DMS153 treated with DMSO at 0.1 percent for 48 hours (cell line): ENCODE measurements around the gene VSIG1.

Experiments
- DNase-seq: peaks from one replicate; lab custom pipeline; 2025; ENCODE audit not compliant: unreplicated experiment; lab: John Stamatoyannopoulos, UW

The VSIG1 gene

DNA sequence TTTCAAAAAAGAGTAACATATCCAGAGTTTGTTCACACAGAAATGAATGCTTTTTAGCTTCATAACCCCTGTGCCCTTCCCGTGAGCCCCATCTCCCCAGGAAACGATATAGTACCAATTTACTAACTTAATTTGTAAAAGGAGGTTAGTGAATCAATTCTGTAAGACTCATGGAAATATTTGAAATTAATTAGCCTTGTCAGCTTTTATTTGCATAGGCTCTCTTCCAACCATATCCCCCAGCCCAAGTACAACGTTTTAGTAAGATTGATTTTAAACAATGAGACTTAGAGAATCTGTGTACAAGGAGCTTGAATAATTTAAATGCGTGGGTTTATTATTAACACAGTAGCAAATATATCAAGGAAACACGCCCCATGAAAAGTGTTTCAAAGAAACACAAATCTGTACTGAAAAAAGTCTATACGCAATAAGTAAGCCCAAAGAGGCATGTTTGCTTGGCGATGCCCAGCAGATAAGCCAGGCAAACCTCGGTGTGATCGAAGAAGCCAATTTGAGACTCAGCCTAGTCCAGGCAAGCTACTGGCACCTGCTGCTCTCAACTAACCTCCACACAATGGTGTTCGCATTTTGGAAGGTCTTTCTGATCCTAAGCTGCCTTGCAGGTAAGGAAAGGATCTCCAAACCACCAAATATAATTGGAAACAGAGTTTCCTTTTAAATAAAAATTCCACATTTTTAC lies at the start of gene VSIG1:
Gene VSIG1, plus strand, starts transcription at position 512 of the 703 bp plus-strand sequence. Its CDS starts 66 bp downstream, at position 578.
- DNase-seq = no peak

DNA sequence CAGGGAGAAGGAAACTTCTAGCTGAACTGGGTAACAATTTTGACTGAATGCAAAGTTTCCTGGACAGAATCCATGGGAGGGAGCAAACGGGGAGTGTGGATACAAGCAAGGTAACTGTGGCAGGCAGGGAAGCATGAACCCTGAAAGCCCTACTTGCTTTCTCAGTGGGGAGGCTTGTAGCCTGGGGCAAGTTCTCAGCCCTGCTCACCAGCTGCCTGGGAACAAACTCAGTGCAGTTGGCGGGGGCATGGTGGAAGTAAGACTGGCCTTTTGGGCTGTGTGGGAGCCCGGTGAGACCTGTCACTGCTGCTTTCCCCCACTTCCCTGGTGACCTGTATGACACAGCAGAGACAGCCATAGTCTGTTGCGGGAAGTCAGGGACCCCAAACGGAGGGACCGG lies 48.7 kb upstream of the VSIG1 start:
- no peak for DNase-seq

DNA sequence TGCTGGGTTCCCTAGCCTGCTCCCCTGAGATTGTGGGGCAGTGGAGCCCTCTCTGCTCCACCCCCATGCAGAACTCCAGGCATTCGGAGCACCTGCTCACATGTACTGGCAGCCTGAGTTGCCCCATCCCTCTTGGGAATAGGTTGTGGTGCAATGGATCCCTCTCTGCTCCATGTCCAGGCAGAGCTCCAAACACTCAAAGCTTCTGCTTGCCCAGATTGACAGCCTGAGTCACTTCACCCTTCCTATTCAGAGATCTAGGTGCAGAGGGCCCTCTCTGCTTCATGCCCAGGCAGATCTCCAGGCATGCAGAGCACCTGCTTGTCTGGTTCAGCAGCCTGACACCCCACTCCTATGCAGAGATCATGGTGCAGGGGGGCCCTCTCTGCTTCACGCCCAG lies 44.1 kb upstream of the VSIG1 start:
- DNase-seq = peak; percentile 7

DNA sequence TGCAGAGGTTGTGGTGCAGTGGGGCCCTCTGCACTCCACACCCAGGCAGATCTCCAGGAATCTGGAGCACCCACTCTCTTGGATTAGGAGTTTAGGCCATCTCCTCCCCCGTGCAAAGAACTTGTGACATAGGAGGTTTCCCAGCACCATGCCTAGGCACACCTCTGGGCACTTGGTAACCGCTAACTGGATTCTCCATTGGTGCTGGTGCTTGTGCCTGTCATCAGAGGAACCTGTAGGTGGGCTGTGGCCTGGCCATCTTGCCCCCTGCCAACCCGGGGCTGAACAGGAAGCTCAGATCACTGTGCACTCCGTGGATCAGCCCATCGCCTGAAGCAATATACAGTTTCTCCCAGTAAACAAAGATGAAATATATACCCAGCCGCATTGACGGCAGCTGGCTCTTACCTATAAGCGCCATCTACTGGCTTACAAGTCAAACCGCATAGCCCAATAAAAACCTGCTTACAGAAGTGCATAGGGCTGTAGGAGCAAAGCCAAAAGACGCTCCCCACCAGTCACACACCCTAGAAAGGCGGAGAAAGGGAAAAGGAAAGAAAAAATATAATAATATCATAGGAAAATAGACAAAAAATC lies 43.5 kb upstream of the VSIG1 start:
- peak; percentile 31 for DNase-seq

DNA sequence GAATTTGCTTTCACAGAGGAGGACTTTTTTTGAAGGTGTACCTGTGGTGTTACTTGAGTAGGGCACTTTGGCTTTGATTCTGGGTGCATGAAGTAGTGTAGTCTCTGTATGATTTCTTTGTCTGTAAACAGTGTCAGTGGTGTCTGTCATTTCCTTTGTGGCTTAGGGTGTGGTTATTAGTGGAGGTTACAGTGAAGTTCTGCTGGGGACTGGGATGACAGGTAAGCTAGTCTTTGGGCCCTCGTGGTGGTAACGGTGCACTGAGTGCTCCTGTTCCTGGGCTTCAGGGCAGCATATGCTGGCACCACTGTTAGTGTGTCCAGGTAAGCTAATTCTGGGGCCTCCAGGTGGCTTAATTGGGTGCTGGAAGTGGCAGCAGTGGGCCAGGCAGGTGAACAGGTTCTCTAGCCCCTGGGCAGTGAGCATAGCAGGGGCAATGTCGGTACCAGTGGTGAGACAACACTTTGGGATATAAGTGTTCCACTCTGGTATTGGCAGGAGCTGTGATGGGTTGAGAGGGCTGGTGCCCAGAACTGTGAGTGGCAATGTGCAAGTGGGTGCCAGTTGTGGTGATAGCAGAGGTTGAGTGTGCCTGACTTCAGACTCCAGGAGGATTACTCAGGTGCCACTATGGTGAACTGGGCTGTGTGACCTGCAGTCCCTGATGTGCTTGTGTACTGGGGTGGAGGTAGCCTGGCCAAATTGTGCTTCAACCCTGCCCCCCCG lies 26.0 kb upstream of the VSIG1 start:
- no peak for DNase-seq

DNA sequence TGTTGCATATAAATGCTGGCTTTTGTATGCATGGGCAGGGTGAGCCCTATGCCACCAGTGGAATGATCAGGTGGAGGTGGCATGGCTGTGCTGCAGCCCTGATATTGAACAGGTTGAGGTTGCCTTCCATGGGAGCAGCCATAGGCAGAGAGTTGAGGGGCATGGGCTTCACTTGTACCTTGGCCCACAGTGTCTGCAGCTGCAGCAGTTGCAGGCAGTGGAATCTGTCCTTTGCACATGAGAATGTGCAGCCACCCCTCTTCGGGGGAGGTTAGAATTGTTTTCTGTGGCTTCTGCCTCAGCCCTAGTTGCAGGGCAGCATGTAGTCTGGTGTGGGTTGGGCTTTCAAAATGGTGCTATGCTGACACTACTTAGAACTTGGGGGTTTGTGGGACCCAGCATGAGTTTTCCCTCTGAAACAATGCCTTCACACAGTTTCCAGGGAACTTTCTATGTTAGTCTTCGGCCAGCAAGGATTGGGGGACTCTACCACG lies 25.4 kb upstream of the VSIG1 start:
- DNase-seq = no peak

DNA sequence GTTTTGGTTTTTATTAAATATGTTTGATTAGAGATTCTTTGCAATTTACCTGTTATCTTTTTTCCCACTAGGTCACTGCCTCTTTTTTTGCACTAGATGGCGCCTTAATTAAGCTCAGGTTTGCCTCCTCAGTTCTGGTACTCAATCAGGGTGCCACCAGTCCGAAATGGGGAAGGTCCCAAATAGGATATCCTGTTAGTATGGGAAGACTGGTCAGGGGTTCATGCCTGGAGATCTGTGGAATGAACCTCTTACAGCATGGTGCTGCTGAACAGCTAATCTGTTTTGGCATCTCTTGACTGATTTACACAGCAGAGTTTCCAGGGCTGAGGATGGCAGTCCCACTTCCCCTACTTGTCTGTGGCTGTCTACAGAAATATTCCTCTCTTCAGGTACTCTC lies 24.2 kb upstream of the VSIG1 start:
- no peak for DNase-seq

DNA sequence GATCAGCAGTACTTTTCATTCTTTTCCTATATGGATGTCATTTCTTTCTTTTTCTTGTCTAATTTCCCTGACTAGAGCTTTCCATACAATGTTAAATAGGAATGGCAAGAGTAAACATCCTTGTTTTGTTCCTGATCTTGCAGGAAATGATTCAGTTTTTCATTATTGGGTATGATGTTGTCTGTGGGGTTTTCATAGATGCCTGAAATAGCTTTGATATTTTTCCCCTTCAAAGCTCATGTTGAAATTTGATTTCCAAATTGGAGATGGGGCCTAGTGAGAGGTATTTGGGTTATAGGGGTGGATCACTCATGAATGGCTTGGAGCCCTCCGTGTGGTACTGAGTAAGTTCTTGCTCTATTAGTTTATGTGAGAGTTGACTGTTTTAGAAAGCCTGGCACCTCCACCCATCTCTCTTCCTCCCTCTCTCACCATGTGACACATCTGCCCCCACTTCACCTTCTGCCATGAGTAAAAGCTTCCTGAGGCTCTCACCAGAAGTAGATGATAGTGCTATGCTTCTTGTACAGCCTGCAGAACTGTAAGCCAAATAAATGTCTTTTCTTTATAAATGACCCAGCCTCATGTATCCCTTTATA lies 22.3 kb upstream of the VSIG1 start:
- DNase-seq = no peak

DNA sequence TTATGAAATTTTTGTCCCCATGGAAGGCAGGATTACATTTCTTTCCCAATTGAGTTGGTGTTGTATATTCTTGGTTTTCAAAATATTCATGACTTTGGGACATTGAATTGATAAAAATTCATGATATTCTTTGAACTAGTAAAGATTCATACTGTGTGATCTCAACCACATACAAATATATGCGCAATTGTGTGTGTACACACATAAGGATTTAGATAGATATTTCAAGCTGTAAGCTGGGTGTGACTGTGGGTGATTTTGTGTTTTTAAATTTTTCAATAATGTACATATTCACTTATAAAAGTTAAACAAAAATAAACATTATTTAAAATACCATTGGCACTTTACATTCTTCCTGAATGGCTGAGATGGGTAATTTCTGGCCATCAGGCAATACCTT lies 19.5 kb upstream of the VSIG1 start:
- no peak for DNase-seq

DNA sequence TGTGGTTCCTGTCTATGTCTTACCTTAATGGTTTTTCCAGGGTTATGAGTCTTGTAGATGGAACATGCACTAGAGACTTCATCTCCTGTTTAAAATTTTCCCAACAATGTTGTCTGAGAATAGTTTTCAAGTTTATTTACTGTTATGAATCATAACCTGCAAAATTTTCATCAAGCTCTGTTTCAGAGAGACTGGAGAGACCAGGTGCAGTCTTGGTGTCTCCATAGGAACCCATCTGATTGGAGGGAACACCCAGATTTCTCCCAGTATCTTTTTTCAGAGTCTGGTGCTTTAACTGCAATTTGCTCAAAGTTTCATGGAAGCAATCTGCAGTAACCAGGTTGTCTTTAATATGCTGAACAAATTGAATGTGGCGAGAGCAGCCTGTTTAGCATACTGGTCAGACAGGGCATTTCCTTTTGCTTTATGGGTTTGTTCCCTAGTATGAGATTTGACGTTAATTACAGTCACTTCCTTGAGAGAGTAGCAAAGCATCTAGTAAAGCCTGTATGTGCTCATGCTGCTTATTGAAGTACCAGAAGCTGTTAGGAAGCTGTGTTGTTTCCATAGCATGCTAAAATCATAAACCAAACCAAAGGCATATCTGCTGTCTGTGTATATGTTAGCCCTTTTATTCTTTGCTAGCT lies 18.8 kb upstream of the VSIG1 start:
- no peak for DNase-seq

DNA sequence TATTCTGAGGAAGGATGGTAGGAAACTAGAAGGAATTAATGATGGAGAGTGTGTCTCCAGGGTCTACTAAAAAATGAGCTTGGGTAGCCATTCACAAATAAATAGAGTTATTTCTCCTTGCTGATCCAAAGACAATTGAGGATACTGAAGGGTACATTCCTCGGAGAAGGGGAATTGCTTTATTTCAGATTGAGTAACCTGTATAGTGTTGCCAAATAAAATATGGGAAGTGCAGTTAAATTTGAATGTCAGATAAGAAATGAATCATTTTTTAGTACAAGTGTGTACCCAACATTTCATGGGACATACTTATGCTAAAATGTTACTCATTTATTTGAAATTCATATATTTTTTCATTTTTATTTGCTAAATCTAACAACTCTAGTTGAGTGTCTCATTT lies 16.0 kb upstream of the VSIG1 start:
- no peak for DNase-seq

DNA sequence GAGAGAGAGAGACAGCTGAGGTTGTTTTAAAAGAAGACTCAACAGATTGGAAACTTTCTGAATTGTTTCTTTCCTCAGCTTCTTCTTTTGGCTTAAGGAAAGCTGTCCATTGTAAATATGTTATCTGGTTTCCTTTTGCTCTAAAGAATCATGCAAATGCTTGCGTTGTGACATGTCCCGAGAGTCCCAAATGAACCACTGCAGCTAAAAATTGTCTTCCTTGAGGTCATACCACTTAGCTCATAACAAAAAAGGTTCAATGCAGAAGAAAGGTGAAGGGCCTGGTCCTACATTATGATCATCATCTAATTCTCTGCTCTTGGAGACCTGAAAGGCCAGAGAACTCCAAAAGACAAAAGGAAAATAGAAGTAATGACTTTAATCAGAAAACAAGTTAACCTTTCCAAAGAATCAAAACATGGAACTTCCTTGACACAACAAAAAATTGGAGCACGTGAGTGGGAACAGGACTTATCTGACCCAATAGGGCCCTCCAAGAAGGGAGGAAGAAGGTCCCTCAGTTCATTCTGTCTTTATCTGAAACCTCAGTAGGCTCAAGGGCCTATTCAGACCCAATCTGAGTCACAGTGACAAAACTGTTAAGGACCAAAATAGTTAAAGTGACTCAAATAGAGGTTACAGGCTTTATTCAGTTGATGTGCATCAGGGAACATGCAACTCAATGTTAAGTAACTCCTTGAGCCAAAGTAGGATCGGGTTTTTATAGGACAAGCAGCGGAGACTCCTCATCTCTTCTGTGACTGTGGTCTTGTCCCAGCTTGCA lies 14.7 kb upstream of the VSIG1 start:
- no peak for DNase-seq

DNA sequence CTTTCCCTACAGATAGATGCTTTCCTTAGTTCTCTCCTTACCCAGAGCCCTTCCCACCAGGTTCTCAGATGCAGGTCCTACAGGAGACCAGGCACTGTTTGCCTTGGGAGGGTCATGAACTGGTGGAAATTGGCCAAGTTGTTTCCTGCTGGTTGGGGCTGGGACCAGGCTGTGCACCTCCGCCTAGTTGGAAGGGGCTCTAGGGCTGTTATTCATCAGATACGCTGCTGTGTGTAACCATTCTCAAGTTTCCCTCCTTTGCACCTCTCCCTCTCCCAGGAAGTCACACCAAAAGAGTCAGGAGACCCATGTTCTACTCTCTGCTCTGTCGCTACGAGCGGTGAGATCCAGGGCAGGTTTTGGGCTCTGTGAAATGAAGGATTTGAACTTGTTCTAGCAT lies 11.9 kb upstream of the VSIG1 start:
- DNase-seq = no peak

DNA sequence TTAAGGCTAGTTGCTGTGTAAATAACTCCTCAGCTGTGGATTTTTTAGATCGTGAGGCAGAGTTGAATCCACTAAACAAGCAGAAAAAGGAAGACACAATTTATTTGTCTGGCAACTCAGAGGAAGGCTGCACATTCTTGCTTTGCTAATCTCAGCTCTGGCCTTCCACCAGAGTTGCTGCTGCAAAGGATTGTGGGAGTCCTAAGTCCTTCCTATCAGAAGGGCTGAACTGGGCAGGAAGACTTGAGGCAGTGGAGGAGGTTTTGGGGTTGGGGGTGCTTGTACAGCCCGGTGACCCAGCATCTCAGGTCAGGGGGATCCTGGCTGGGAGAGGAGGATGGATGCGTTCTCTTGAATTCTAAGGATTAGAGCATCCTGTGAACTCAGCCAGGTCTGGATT lies 11.0 kb upstream of the VSIG1 start:
- DNase-seq = no peak

DNA sequence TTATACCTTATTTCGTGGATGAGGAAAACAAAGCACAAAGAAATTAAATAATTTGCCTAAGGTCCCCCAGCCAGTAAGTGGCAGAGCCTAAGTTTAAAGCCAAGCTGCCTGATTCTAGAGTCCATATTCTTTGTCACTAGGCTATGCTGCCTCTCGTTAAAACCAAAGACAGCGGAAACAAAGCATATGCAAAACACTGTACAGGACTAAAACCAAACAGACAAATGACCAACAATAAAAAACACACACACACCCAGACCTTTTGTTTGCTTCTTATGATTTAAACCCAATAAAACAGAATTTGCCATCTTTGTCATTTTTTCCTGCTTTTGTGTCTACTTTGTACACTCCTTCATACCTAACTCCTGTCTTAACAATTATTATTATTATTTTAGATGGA lies 10.1 kb upstream of the VSIG1 start:
- no peak for DNase-seq

DNA sequence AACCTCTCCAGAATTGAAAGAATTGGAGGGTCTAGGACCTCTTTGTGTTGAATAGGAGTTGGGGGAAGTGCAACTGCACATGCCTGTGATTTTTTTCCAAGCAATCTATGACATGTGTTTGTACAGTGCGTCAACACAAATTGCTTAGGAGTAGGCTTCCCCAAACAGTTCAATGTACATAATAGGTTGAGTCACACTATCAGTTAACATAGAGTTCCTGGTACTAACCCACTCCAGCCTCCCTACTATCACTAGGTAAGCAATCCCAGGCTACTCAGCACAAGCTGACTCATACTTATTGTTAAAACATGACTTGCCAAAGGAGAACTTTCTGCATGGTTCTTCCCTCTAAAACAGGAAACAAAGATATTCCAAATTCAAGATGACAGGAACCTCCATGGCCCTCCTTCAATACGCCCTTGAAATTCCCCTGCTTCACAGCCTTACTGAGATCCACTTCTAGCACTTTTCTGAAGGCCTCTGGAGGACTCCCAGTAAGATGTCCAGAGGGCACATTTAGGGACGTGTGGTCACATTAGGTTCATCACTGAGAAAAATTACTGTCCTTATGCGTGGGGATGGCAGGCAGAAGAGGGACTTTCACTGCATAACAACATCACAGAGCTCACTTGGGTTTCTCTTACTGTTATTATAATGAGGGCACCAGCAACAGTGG lies 8.4 kb upstream of the VSIG1 start:
- DNase-seq = peak; percentile 8

DNA sequence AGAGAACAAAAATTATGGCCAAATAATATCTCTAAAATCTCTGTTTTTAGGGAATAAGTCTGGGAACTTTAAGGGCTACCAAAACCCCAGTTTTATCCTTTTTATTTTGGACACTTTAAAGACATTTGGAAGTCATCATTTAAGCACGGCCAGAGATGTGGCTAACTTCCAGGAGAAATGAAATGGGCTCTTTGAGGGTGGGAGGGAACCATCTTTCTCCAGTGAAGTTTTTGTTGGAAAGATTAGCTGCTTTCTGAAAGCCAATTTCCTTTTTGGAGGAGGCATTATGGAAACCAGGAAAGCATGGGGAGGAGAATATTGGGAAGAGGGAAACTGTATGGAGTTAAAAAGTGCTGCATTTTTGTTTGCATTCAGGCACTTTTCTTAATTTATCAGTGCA lies 4.8 kb downstream of the VSIG1 start:
- no peak for DNase-seq

DNA sequence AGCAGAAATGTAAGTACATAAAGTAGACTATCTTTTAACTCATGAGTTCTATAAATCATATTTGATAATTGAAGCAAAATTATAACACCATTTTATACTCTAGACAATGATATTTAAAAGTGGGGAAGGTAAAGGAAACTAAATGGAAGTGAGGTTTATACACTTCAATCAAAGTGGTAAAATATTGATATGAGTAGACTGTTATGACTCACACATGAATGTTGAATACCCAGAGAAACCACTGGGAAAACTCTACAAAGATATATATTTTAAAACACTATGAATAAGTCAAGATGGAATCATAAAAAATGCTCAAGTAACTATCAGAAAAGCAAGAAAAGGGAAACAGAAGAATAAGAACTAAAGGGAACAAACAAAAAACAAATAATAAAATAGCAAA lies 8.4 kb downstream of the VSIG1 start:
- DNase-seq = no peak

DNA sequence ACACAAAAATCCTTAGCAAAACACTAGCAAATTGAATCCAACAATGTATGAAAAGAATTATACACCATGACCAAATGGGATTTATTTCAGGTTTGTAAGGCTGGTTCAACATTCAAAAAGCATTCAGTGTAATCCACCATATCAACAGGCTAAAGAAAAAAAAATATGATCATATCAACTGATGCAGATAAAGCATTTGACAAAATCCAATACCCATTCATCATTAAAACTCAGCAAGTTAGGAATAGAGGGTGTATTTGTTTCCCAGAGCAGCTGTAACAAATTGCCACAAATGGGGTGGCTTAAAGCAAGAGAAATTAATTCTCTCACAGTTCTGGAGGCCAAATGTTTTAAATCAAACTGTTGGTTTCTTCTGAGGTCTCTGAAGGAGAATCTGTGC lies 10.7 kb downstream of the VSIG1 start:
- DNase-seq = no peak

DNA sequence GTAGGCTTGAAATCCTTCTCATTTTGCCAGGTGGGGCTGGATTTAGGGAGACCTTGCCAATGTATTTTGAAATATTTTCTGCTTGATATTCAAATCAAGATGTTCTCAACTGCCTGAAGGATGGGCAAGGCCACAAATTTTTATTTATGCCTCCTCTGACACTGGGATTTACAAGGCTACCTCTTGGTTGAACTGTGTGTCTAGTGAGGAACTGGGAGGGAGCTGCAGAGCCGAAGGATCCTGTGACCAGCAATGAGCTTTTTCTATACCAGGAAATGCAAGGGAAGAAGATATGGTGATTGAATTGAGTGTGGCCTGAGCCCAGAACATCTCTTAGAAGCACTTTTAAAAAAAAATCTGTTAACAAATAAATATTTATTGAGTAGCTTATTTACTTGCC lies 14.9 kb downstream of the VSIG1 start:
- no peak for DNase-seq
